ENCODE results near the gene TMEM88. TPM values are rescaled to one million over a fixed set of nuclear protein-coding genes. Genes with fewer than 3 reads are reported as not detected.

The TMEM88 gene
- total RNA-seq, 2 experiments from 2014 or later = 0.84 to 1.2 TPM

DNA sequence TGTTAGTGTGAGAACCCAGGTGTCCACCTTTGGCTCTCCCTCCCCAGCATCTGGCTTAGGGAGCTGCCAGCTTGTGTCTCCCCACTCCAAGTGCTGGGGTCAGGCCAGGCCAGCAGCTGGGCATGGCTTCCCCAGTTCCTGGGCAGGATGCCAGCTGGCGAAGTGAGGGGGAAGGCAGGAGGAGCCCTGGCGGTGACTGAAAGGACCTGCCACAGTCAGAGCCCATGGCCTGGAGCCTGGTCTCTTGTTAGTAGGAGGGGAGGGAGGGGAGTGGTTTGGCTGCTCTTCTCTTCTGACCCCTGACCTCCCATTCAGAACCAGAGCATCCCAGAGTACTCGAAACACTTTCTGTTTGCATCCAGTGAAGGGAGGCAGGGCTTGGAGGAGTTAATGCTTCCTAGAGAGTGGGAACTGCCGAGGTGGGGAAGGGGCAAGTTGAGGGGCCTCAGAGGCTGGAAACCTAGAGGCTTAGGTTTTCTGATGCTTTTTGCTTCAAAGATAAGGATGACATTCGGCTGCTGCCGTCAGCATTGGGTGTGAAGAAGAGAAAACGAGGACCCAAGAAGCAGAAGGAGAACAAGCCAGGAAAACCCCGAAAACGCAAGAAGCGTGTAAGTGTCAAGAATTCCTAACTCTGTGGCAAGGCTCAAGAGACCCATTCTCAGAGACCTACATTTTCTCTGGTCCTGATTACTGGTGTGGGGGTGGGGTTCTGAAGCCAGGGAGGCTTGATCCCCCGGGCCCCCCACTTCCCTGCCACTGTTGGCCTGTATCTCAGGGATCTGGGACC lies 34.5 kb downstream of the TMEM88 start:
- DNase-seq = no peak
- H3K4me3 Mint-ChIP-seq = no peak overlapping the region
- peaks cover 3% of the 10 kb centered on the region for H3K4me1 Mint-ChIP-seq
- no peaks in the 10 kb centered on the region for H3K9me3 Mint-ChIP-seq (ENCODE audit: low read depth)
- H3K27ac Mint-ChIP-seq = peak overlapping the region; percentile 40
- H3K27me3 Mint-ChIP-seq = no peaks in the 10 kb centered on the region
- CTCF ChIA-PET = interaction anchor here (0.9 to 1.5 kb wide), 4 partner anchors 21 to 33 kb away, joined by 3 to 4 read pairs (median 3); partner anchors contain the start of gene RNF227
- ATAC-seq = no peak
- peaks cover 30% of the 10 kb centered on the region for H3K36me3 Mint-ChIP-seq

- no peaks in the 10 kb centered on the region for H3K27me3 Mint-ChIP-seq
- no peak overlapping the region for H3K4me3 Mint-ChIP-seq
- CTCF ChIA-PET = no interaction called here
- H3K27ac Mint-ChIP-seq = no peak overlapping the region
- no peaks in the 10 kb centered on the region for H3K9me3 Mint-ChIP-seq (ENCODE audit: low read depth)
- H3K36me3 Mint-ChIP-seq = peaks cover 57% of the 10 kb centered on the region
- ATAC-seq (no peak), DNase-seq (peak; percentile 27)
- H3K4me1 Mint-ChIP-seq = peaks cover 4% of the 10 kb centered on the region
Measured at GRCh38 chr17:7893187-7893880, 38.5 kb downstream of the TMEM88 start.

GRCh38 chr17:7894226-7894625 lies 39.4 kb downstream of the TMEM88 start:
- no peaks in the 10 kb centered on the region for H3K27me3 Mint-ChIP-seq
- H3K27ac Mint-ChIP-seq = no peak overlapping the region
- no peak for ATAC-seq
- no peaks in the 10 kb centered on the region for H3K9me3 Mint-ChIP-seq (ENCODE audit: low read depth)
- peaks cover 4% of the 10 kb centered on the region for H3K4me1 Mint-ChIP-seq
- H3K36me3 Mint-ChIP-seq = peaks cover 63% of the 10 kb centered on the region
- H3K4me3 Mint-ChIP-seq = no peak overlapping the region
- CTCF ChIA-PET = no interaction called here
- no peak for DNase-seq

GRCh38 chr17:7894866-7895265 lies 40.0 kb downstream of the TMEM88 start:
- CTCF ChIA-PET = interaction anchor here (0.6 kb wide), 1 partner anchor 33 kb away, joined by 3 read pairs; no protein-coding TSS in a partner anchor
- DNase-seq = no peak
- H3K27ac Mint-ChIP-seq = no peak overlapping the region
- no peaks in the 10 kb centered on the region for H3K9me3 Mint-ChIP-seq (ENCODE audit: low read depth)
- H3K27me3 Mint-ChIP-seq = no peaks in the 10 kb centered on the region
- H3K4me3 Mint-ChIP-seq = no peak overlapping the region
- ATAC-seq = no peak
- peaks cover 68% of the 10 kb centered on the region for H3K36me3 Mint-ChIP-seq
- peaks cover 4% of the 10 kb centered on the region for H3K4me1 Mint-ChIP-seq

- ATAC-seq (no peak), DNase-seq (no peak)
- Mint-ChIP-seq H3K27me3 (no peaks in the 10 kb centered on the region), H3K4me3 (no peak overlapping the region), H3K27ac (no peak overlapping the region), H3K4me1 (peaks cover 2% of the 10 kb centered on the region), H3K36me3 (peaks cover 65% of the 10 kb centered on the region), H3K9me3 (ENCODE audit: low read depth) (no peaks in the 10 kb centered on the region)
- CTCF ChIA-PET = interaction anchor here (1.2 to 4.5 kb wide), 4 partner anchors 24 to 80 kb away, joined by 3 to 24 read pairs (median 3); no protein-coding TSS in a partner anchor
Measured at GRCh38 chr17:7897090-7897489, 42.2 kb downstream of the TMEM88 start.

DNA sequence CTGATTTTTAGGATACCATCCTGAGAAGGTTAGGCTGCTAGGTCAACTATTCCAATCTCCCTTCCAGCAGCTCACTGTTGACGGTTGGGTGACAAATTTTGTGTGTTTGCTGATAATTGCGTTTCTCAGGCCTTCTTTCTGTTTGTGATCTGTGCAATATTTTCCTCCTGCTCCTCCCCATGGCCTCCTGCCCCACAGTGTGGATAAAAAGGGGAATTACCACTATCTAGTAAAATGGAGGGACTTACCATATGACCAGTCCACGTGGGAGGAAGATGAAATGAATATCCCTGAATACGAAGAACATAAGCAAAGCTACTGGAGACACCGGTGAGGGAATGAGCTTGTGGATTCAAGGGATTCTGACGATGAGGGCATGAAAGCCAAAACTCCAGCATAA lies 42.9 kb downstream of the TMEM88 start:
- H3K4me3 Mint-ChIP-seq = no peak overlapping the region
- H3K4me1 Mint-ChIP-seq = peaks cover 1% of the 10 kb centered on the region
- H3K27ac Mint-ChIP-seq = peak overlapping the region; percentile 5
- no peak for DNase-seq
- no peaks in the 10 kb centered on the region for H3K27me3 Mint-ChIP-seq
- no peaks in the 10 kb centered on the region for H3K9me3 Mint-ChIP-seq (ENCODE audit: low read depth)
- peaks cover 69% of the 10 kb centered on the region for H3K36me3 Mint-ChIP-seq
- peak; percentile 51 for ATAC-seq
- CTCF ChIA-PET = interaction anchor here (0.8 to 4.5 kb wide), 6 partner anchors 15 to 81 kb away, joined by 3 to 24 read pairs (median 3); partner anchors contain the start of genes CYB5D1 and NAA38

DNA sequence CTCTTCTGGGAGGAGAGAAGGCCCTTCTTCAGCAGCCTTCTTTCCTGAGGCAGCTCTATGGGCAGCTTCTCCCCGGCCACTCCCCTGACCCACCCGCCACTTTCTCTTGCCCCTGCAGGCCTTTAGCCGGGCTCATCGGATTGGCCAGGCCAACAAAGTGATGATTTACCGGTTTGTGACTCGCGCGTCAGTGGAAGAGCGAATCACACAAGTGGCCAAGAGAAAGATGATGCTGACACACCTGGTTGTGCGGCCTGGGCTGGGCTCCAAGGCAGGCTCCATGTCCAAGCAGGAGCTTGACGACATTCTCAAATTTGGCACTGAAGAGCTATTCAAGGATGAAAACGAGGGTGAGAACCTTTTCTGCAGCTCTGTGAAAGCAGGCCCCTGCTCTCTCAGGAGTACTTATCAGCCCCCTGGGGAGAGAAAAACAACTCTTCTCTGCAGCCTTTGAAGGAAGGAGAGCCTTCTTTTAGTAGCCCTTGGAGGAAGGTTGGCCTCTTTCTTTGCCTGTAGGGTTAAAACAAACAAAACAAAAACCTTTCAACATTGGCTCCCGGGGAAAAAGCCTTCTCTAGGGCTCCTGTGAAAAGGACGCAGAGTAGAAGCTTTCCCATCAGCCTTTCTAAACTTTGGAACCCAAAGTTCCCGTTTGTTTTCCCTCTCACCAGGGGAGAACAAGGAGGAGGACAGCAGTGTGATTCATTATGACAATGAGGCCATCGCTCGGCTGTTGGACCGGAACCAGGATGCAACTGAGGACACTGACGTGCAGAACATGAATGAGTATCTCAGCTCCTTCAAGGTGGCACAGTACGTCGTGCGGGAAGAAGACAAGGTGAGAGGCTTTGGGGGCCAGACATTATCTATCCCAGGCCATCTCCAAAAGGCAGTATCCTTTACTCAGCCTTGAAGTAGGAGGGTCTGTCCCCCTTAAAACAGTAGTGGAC lies 48.6 kb downstream of the TMEM88 start:
- CTCF ChIA-PET = no interaction called here
- no peaks in the 10 kb centered on the region for H3K4me1 Mint-ChIP-seq
- no peak overlapping the region for H3K27ac Mint-ChIP-seq
- DNase-seq (no peak), ATAC-seq (no peak)
- peaks cover 52% of the 10 kb centered on the region for H3K36me3 Mint-ChIP-seq
- no peaks in the 10 kb centered on the region for H3K9me3 Mint-ChIP-seq (ENCODE audit: low read depth)
- no peak overlapping the region for H3K4me3 Mint-ChIP-seq
- H3K27me3 Mint-ChIP-seq = no peaks in the 10 kb centered on the region

Other genes with a start within 250 kb of the TMEM88 start
- gene FXR2, start 240.2 kb upstream of the TMEM88 start, total RNA-seq = 10 to 100 TPM; 30.7 to 40.5 TPM
- gene SAT2, start 227.2 kb upstream of the TMEM88 start, total RNA-seq = 10 to 100 TPM; 21.5 to 28.0 TPM
- gene SHBG, start 224.9 kb upstream of the TMEM88 start, total RNA-seq = not detected
- gene ATP1B2, start 204.1 kb upstream of the TMEM88 start, total RNA-seq = under 1 TPM in 1 of 2 experiments, not detected in 1; 0.47 TPM
- 100 to 1,000 TPM; 137 to 171 TPM for gene TP53, start 167.6 kb upstream of the TMEM88 start, total RNA-seq
- gene WRAP53, start 166.6 kb upstream of the TMEM88 start, total RNA-seq = 10 to 100 TPM; 28.0 to 29.0 TPM
- gene EFNB3, start 149.9 kb upstream of the TMEM88 start, total RNA-seq = not detected
- not detected for gene DNAH2, start 137.3 kb upstream of the TMEM88 start, total RNA-seq
- gene KDM6B, start 20.8 kb upstream of the TMEM88 start, total RNA-seq = 10 to 100 TPM; 15.5 to 31.9 TPM
- 10 to 100 TPM; 86.0 to 95.8 TPM for gene NAA38, start 2.5 kb downstream of the TMEM88 start, total RNA-seq
- gene CYB5D1, start 2.9 kb downstream of the TMEM88 start, total RNA-seq = 1 to 10 TPM; 6.4 to 8.2 TPM
- gene CHD3, start 33.7 kb downstream of the TMEM88 start, total RNA-seq = 100 to 1,000 TPM; 139 to 147 TPM
- gene RNF227, start 61.2 kb downstream of the TMEM88 start, total RNA-seq = 1 to 10 TPM; 2.8 to 3.9 TPM
- 1 to 10 TPM; 6.6 to 6.7 TPM for gene KCNAB3, start 74.8 kb downstream of the TMEM88 start, total RNA-seq
- 100 to 1,000 TPM; 216 to 245 TPM for gene TRAPPC1, start 76.9 kb downstream of the TMEM88 start, total RNA-seq
- gene CNTROB, start 77.1 kb downstream of the TMEM88 start, total RNA-seq = 10 to 100 TPM; 56.8 to 69.2 TPM
- not detected for gene GUCY2D, start 147.5 kb downstream of the TMEM88 start, total RNA-seq
- not detected for gene ALOX15B, start 184.0 kb downstream of the TMEM88 start, total RNA-seq
- under 1 TPM; 0.42 to 0.64 TPM for gene ALOX12B, start 232.7 kb downstream of the TMEM88 start, total RNA-seq